HL-60 (cell line): ENCODE data around the gene PTBP3.

Source experiments
- DNase-seq, 2 experiments: peaks; one replicate each; pipeline ENCODE4 v3.0.0-alpha.2; 2010 to 2020; ENCODE audit warnings: low read depth in 1 of 2, low spot score in 1 of 2
- H3K27ac ChIP-seq: fragments of 250-450 bp; sonication (Bioruptor Pico); replicated peaks from 2 replicates; pipeline ENCODE4 v1.5.1; 2020; ENCODE audit warnings: mild to moderate bottlenecking, moderate library complexity
- H3K27me3 ChIP-seq: fragments of 250-450 bp; sonication (Bioruptor Pico); 2 replicates; pipeline ENCODE4 v1.5.1; 2021; ENCODE audit warnings: mild to moderate bottlenecking, moderate library complexity; ENCODE audit not compliant: insufficient read depth, poor library complexity, severe bottlenecking
- H3K4me3 ChIP-seq: replicated peaks from 2 replicates; pipeline ENCODE4 v1.5.1; 2011; ENCODE audit warnings: mild to moderate bottlenecking, control low read depth, low read length; ENCODE audit not compliant: insufficient read depth
- CTCF ChIP-seq: IDR thresholded peaks from one replicate; pipeline ENCODE4 v1.5.1; 2011; ENCODE audit warnings: low read length, control low read depth, inconsistent platforms; ENCODE audit not compliant: insufficient read depth
- GABPA ChIP-seq: IDR thresholded peaks from 2 replicates; pipeline ENCODE4 v1.6.1; 2012; ENCODE audit warnings: low read depth
- POLR2AphosphoS5 ChIP-seq: IDR thresholded peaks from 2 replicates; pipeline ENCODE4 v1.6.1; 2012; ENCODE audit warnings: low read depth
- REST ChIP-seq: IDR thresholded peaks from 2 replicates; pipeline ENCODE4 v1.6.1; 2012; ENCODE audit warnings: low read depth; ENCODE audit not compliant: insufficient replicate concordance
- SPI1 ChIP-seq: IDR thresholded peaks from 2 replicates; pipeline ENCODE4 v1.6.1; 2012; ENCODE audit warnings: low read depth, mild to moderate bottlenecking, borderline replicate concordance

PTBP3 gene

DNA sequence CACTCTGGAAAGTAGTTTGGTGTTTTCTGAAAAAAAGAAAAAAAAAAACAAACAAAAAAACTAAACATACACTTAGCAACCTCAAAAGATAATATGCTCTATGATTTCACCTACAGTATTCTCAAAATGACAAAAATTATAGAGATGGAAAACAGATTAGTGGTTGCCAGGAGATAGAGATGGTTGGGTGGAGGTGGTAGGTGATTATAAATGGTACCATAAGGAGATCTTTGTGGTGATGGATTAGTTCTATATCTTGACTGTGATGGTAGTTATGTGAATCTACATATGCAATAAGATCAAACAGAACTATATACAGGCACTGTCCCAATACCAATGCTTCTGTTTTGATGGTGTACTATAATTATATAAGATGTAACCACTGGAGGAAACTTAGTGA, 32.0 kb downstream of the PTBP3 start:
- Histone ChIP-seq H3K27ac (no peak overlapping the region), H3K4me3 (no peak overlapping the region), H3K27me3 (no peaks in the 10 kb centered on the region)
- no peak for DNase-seq
- TF ChIP-seq POLR2AphosphoS5 (no peak), GABPA (no peak), CTCF (no peak), REST (no peak), SPI1 (no peak)

GRCh38 chr9:112299514-112299913, 33.9 kb downstream of the PTBP3 start:
- Histone ChIP-seq H3K27me3 (no peaks in the 10 kb centered on the region), H3K27ac (no peak overlapping the region), H3K4me3 (no peak overlapping the region)
- DNase-seq, result no peak
- TF ChIP-seq CTCF, result no peak
- TF ChIP-seq SPI1, result no peak
- no peak for TF ChIP-seq GABPA
- TF ChIP-seq REST, result no peak
- no peak for TF ChIP-seq POLR2AphosphoS5

- Histone ChIP-seq H3K27ac (no peak overlapping the region), H3K4me3 (no peak overlapping the region), H3K27me3 (no peaks in the 10 kb centered on the region)
- DNase-seq, result no peak
- no peak for TF ChIP-seq GABPA
- TF ChIP-seq REST, result no peak
- TF ChIP-seq SPI1, result no peak
- no peak for TF ChIP-seq CTCF
- TF ChIP-seq POLR2AphosphoS5, result no peak
These were observed 36.5 kb downstream of the PTBP3 start for GRCh38 chr9:112296929-112297328.
